ENCODE results near the gene HECTD1. TPM values are rescaled to one million over a fixed set of nuclear protein-coding genes. Genes with fewer than 3 reads are reported as not detected.
A peak's percentile ranks its signal among the peaks of the same experiment; 100 is the strongest.

The HECTD1 gene
- total and polyA plus RNA-seq, 9 of the 15 experiments (the other 6 are each of a cell fraction or from before 2014, with no cell fraction given), result 27.9 to 111 (median 78.1) TPM

- no peak for ATAC-seq
- CTCF ChIA-PET (ENCODE audit: low intra/inter-chr PET ratio), result no interaction called here
- POLR2A ChIA-PET, result no interaction called here
Observed at GRCh38 chr14:31113794-31114193, 93.8 kb downstream of the HECTD1 start.

DNA sequence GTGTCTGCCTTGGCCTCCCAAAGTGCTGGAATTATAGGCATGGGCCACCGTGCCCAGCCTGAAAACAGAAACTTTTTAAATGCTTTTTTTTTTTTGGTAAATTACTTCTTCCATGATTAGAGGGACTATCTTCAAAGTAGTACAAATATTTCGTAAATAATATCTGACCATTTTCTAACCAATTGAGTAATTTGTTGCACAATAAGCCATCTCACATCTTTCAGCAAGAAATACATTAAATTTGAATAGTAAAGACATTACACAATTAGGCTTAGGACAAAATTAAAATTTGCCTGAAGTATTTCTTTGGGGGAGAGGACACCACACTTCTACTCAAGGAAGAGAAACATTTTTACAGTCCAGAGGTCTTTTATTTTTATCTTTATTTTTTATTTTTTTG, 96.7 kb downstream of the HECTD1 start:
- Histone ChIP-seq H3K4me1 (replicated peaks in 1 of 2; ENCODE audit: control insufficient read depth in 2 of 2, insufficient read depth in 2 of 2, low read length in 2 of 2) (no peaks in the 10 kb centered on the region), H3K4me3 (no peak overlapping the region), H3K9me3 (replicated peaks; ENCODE audit: control insufficient read depth, insufficient read depth, low read depth, low read length) (no peaks in the 10 kb centered on the region), H3K27ac (ENCODE audit: extremely low read depth, low read depth, low read length) (no peak overlapping the region), H4K20me1 (replicated peaks; ENCODE audit: control insufficient read depth, insufficient read depth, low read length) (no peaks in the 10 kb centered on the region), H3K9ac (ENCODE audit: insufficient read depth in 1 of 2, low read depth in 2 of 2, low read length in 2 of 2) (no peak overlapping the region), H3K27me3 (ENCODE audit: control insufficient read depth in 2 of 2, insufficient read depth in 2 of 2, low read length in 2 of 2) (no peaks in the 10 kb centered on the region), H2AFZ (ENCODE audit: low read depth, low read length) (no peak overlapping the region), H3K79me2 (ENCODE audit: control insufficient read depth, insufficient read depth, low read length) (no peaks in the 10 kb centered on the region), H3K4me2 (ENCODE audit: insufficient read depth, low read length) (no peak overlapping the region), H3K36me3 (ENCODE audit: control insufficient read depth, insufficient read depth, low read length) (peaks cover 91% of the 10 kb centered on the region), H3K9me1 (ENCODE audit: control insufficient read depth, insufficient read depth, low read length) (no peaks in the 10 kb centered on the region)
- no peak for ATAC-seq
- no peak for TF ChIP-seq CEBPG (CRISPR knock-in tag; IDR thresholded peaks at IDR 0.05)
- TF ChIP-seq CEBPG (tag; conservative IDR thresholded peaks at IDR 0.05 in 1 of 2, IDR thresholded peaks at IDR 0.05 in 1 of 2), result peak in 1 of 2 experiments; percentile 26; a peak in 2 of 4 replicates
- TF ChIP-seq GATAD2B (IDR thresholded peaks at IDR 0.05; ENCODE audit: borderline replicate concordance), result no peak
- in situ Hi-C loops (cut with MboI) (no loop called here), intact Hi-C loops (cut with micrococcal nuclease) (no loop called here)
- POLR2A ChIA-PET, result no interaction called here
- DNase-seq (ENCODE audit: extremely low read depth in 1 of 4, low spot score in 3 of 4), result no peak
- 100% methylated on average over 2 of the region's 2 CpGs for WGBS (ENCODE audit: insufficient coverage, low coverage, missing lambda C conversion rate)
- CTCF ChIA-PET (ENCODE audit: low intra/inter-chr PET ratio), result no interaction called here
- no TSS peak for BruUV-seq (replicated peaks)
- FAIRE-seq, result no peak

More at GRCh38 chr14:31113794-31114193, 93.8 kb downstream of the HECTD1 start:
- H3K4me3 ChIP-seq, result no peak overlapping the region
- H3K27ac ChIP-seq (ENCODE audit: extremely low read depth, low read depth, low read length), result no peak overlapping the region
- no peaks in the 10 kb centered on the region for H3K79me2 ChIP-seq (ENCODE audit: control insufficient read depth, insufficient read depth, low read length)
- H3K9ac ChIP-seq (ENCODE audit: insufficient read depth in 1 of 2, low read depth in 2 of 2, low read length in 2 of 2), result no peak overlapping the region
- H3K4me1 ChIP-seq (replicated peaks in 1 of 2; ENCODE audit: control insufficient read depth in 2 of 2, insufficient read depth in 2 of 2, low read length in 2 of 2), result no peaks in the 10 kb centered on the region
- H3K4me2 ChIP-seq (ENCODE audit: insufficient read depth, low read length), result no peak overlapping the region
- no peaks in the 10 kb centered on the region for H3K9me3 ChIP-seq (replicated peaks; ENCODE audit: control insufficient read depth, insufficient read depth, low read depth, low read length)
- no peak overlapping the region for H2AFZ ChIP-seq (ENCODE audit: low read depth, low read length)
- H3K27me3 ChIP-seq (ENCODE audit: control insufficient read depth in 2 of 2, insufficient read depth in 2 of 2, low read length in 2 of 2), result no peaks in the 10 kb centered on the region
- intact Hi-C loops (cut with micrococcal nuclease) (no loop called here), in situ Hi-C loops (cut with MboI) (no loop called here)
- no peaks in the 10 kb centered on the region for H4K20me1 ChIP-seq (replicated peaks; ENCODE audit: control insufficient read depth, insufficient read depth, low read length)
- H3K36me3 ChIP-seq (ENCODE audit: control insufficient read depth, insufficient read depth, low read length), result peaks cover 91% of the 10 kb centered on the region
- FAIRE-seq, result no peak
- no peaks in the 10 kb centered on the region for H3K9me1 ChIP-seq (ENCODE audit: control insufficient read depth, insufficient read depth, low read length)
- TF ChIP-seq, protein P1, sequence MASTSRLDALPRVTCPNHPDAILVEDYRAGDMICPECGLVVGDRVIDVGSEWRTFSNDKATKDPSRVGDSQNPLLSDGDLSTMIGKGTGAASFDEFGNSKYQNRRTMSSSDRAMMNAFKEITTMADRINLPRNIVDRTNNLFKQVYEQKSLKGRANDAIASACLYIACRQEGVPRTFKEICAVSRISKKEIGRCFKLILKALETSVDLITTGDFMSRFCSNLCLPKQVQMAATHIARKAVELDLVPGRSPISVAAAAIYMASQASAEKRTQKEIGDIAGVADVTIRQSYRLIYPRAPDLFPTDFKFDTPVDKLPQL (IDR thresholded peaks at IDR 0.05; ENCODE audit: extremely low read depth, insufficient read length), result no peak
- TF ChIP-seq ETV5 (CRISPR knock-in tag; IDR thresholded peaks at IDR 0.05; ENCODE audit: low read depth) (no peak), RBFOX2 (IDR thresholded peaks at IDR 0.05; ENCODE audit: low read depth, low read length) (no peak)
- DNase-seq (ENCODE audit: extremely low read depth in 1 of 4, low spot score in 3 of 4), result no peak
- no TSS peak for BruUV-seq (replicated peaks)
- 93% methylated on average over 3 of the region's 3 CpGs for WGBS (ENCODE audit: insufficient coverage, low coverage, missing lambda C conversion rate)

Measured in K562 (cell line).